Measurements from ENCODE around the gene B3GNT7.

- TF ChIP-seq CTCF (optimal IDR thresholded peaks at IDR 0.05 in 1 of 3, IDR thresholded peaks at IDR 0.05 in 1 of 3, conservative IDR thresholded peaks at IDR 0.05 in 1 of 3; ENCODE audit: extremely low read depth in 1 of 3, insufficient read depth in 2 of 3, low read length in 3 of 3) (no peak), EZH2 (IDR thresholded peaks at IDR 0.05; ENCODE audit: low read length) (no peak)
Observed at GRCh38 chr2:231348704-231349373, 46.7 kb upstream of the B3GNT7 start.

Data from keratinocyte (primary cell).